H4 (cell line): ENCODE data around the gene SERAC1. TPM values are rescaled to one million over a fixed set of nuclear protein-coding genes. Genes with fewer than 3 reads are reported as not detected.
"Not testable (repeated sequence)": the region's sequence is repeated elsewhere in the genome, so short reads cannot be mapped to it uniquely, and the experiment has no call there.

Experiments used
- DNase-seq: peaks from one replicate; pipeline ENCODE4 v3.0.0-alpha.2; 2015; ENCODE audit warnings: low spot score
- total RNA-seq: library from RNA; depleted of rRNA; stranded (reverse); fragments of >200 nt; shearing (Covaris generic); gene quantifications from 2 replicates; pipeline ENCODE4 v1.2.3, GENCODE V29; 2014

The SERAC1 gene
- total RNA-seq, 1 experiment from 2014 or later = 3.5 TPM

DNA sequence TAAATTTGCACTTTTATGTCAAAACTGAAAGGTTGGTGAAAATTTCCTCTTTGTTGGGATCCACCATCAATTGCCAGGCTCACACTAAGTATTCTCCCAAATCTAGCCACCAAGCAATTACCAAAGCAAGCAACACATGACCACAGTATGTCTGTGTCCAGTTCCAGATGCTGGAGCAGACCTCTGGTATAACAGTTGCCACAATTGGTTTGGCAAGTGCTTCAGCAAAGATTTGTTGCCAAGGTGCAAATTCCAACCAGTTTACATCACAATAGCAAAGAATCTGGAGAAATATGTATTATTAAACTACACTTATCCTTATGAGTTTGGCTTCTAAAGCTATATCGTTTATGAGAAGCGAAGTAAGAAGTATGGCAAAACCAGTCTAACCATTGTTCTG is 6.5 kb upstream of the SERAC1 start:
- DNase-seq = no peak

DNA sequence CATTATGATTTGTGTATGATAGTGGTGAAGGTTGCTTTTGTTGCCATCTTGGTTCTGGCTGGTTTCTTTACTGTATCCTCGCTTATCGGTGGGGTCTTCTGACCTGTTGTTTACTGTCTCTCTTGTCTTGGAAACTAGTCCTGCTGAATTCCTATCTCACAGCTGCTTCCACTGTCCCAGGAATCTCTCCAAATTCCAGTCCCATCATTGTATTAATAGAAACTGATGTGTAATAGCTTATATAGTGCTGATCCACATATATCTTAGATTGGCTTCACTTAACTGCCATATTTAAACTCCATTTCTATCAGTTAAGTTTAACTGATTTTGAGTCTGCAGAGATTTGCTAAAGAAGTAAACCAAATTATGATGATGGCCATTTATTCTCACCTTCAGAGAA is 6.0 kb upstream of the SERAC1 start:
- DNase-seq = no peak

DNA sequence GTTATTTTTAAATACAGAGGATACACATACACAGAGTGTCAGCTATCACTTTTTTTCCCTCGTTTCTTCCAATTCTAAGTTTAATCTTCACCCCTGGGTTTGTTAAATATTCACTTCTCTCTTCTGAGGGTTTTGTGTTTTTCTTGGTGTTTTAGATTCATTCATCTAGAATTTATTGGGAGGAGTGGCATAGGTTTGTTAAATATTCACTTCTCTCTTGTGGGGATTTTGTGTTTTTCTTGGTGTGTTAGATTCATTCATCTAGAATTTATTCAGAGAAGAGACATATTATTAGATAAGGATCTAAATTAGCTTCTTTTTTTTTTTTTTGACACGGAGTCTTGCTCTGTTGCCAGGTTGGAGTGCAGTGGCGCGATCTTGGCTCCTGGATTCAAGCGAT is 3.9 kb upstream of the SERAC1 start:
- no peak for DNase-seq

GRCh38 chr6:158170656-158171081 is 2.6 kb upstream of the SERAC1 start:
- DNase-seq = no peak

- DNase-seq = not testable (repeated sequence)
Observed at GRCh38 chr6:158169634-158170033, 1.6 kb upstream of the SERAC1 start.

- DNase-seq = no peak
Observed at GRCh38 chr6:158165919-158166416, 2.1 kb downstream of the SERAC1 start.

DNA sequence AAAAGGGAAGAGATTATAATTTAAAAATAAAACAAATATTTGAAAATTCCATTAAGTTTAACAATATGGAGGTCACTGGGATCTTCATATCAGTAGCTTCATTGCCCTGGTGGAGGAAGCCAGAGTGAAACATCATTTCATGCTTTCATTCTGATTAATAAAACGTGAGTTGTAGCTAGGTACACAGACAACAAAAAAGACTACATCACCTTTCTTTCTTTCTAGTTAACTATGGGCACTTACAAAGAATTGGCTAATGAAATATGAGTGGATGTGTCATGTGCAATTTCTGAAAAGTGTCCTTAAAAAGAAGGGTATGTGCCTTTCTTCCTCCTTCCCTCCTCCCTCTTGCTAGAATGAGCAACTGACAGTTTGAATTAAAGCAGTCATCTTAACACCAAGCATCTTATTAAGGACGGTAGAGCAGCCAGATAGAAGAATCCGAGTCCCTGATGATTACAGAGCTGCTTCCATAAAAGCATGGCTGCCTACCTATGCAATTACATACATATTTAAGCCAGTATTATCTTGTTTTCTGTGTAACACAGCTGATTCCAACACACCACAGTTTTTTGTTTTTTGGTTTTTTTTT is 3.4 kb downstream of the SERAC1 start:
- no peak for DNase-seq

- DNase-seq = no peak
Observed at GRCh38 chr6:158161566-158162254, 6.4 kb downstream of the SERAC1 start.

GRCh38 chr6:158160932-158161539 is 7.0 kb downstream of the SERAC1 start:
- DNase-seq = no peak

DNA sequence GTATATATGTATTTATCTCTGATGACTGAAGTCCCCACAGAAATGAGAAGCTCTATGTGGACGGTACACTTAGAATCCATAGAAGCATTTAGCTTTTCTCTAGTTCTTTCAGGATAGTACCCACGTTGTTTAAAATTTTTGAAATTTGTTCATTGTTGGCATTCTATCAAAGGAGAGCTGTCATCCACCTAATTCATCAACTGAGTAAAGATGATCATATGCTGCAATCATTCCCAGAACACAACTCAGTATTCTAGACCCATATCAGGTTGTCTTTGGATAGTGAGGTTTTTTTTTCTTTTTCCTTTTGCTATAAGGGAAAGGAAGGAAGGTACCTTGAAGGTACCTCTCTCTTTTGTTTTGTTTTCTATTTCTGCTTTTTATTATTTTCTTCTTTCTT is 9.3 kb downstream of the SERAC1 start:
- no peak for DNase-seq

DNA sequence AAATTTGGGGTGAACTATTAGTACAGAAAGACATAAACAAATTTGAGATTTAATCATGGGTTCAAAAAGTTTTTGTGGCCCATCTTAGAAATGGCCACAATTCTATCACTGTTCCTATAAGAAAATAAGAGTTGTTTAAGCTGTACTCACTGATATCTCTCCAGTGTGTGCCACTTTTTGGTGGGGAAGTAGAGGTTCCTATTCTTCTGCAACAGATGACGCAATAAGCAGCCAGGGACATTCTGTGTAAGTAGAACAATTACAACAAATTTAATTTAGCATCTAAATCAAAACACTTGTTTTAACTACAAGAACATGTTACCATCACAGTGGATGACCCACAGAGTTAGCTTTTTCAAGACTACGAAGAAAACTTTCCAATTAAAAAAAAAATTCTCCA is 9.9 kb downstream of the SERAC1 start:
- DNase-seq = no peak

DNA sequence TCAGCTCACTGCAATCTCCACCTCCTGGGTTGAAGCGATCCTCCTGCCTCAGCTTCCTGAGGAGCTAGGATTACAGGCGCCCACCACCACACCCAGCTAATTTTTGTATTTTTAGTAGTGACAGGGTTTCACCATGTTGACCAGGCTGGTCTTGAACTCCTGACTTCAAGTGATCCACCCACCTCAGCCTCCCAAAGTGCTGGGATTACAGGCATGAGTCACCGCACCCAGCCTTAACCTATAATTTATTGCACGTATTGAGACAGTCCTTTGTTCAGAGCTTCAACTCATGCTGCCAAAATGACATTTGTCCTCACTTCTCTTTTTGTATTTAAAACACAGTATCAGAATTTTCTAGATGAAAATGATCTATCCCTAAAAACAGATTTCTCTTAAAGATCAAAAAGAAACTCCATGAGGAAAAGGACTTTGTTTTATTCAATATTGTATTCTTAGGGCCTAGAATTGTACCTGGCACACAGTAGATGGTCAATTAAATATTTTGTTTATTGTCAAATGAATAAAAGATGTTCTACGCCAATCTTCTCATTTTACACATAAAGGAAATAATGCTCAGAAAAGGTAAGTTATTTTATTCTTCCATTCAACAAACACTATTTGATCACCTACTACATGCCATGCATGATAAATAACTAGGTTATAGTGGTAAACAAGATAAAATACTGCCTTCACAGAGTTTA is 10.8 kb downstream of the SERAC1 start:
- no peak for DNase-seq

GRCh38 chr6:158154816-158155215 is 13.2 kb downstream of the SERAC1 start:
- no peak for DNase-seq

GRCh38 chr6:158153576-158153975 is 14.5 kb downstream of the SERAC1 start:
- no peak for DNase-seq

DNA sequence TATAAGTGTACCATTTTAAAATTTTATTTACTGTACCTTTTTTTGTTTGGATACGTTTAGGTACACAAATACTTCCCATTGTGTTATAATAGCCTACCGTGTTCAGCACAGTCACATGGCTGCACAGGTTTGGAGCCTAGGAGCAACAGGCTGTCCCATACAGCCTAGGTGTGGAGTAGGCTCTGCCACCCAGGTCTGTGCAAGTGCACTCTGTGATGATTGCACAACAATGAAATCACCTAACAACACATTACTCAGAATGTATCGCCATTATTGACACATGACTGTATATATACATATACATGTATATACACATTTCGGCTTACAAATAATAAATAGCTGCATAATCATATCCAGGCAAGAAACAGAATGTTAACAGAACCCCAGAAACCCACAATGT is 15.4 kb downstream of the SERAC1 start:
- no peak for DNase-seq

DNA sequence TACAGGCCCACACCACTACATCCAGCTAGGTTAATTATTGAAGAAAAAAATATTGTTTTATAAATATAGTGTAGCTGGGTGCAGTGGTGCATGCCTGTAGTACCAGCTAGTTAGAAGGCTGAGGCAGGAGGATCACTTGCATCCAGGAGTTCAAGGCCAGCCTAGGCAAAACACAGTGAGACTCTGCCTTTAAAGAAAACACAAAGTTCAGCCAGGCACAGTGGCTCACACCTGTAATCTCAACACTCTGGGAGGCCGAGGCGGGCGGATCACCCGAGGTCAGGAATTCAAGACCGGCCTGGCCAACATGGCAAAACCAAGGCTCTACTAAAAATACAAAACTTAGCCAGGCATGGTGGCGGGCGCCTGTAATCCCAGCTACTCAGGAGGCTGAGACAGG is 16.0 kb downstream of the SERAC1 start:
- DNase-seq = not testable (repeated sequence)

- DNase-seq = peak; percentile 61
Observed at GRCh38 chr6:158150701-158151100, 17.4 kb downstream of the SERAC1 start.

GRCh38 chr6:158149641-158150040 is 18.4 kb downstream of the SERAC1 start:
- no peak for DNase-seq

DNA sequence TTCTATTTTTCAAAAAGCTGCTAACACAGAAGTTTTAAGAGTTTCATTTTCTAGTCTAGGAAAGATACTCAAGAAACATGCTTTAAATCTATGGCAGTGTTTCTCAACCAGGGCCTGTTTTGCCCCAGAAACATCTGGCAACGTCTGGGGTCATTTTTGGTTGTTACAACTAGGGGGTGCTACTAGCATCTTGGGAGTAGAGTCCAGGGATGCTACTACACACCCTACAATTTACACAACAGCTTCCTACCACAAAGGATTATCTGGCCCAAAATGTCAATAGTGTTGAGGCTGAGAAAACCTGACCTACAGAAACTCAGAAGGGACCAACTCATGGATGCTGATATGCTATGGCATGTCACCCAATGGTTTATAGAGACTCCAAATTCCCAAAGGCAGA is 24.4 kb downstream of the SERAC1 start:
- DNase-seq = no peak

DNA sequence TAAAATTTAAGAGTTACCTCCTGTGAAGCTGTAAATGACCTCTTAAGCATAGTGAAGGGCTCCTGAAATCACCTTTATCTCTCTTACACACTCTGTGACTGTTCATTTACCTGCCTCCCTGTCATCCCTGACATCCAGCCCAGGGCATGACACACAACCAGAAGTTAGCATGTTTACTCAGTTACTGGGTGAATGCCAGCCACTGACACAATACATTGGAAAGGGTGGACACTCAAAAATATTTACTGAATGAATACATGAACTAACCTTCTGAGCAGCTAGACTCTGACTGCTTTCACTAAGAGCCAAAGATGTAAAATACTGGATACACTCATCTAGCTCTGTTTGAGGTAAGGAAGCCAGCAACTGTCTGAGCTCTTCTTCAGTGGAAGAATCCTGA is 25.3 kb downstream of the SERAC1 start:
- no peak for DNase-seq

DNA sequence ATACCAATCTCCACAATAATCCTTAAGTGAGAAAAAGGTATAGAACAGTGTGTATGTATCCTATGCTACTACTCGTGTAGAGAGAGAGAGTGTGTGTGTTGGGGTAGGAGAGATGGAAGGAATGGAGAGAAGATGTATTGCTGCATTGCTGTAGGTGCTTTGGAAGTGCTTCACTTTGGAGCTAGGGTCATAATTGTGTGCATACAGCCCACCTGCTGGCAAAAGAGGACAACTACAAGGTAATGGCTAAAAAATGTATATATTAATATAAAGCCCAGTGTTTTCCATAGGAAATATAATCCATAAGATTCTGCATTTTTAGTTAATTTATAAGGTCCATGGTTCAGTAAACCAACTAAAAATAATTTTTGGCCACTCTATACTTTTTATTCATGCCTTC is 36.1 kb downstream of the SERAC1 start:
- peak; percentile 19 for DNase-seq

- no peak for DNase-seq
Observed at GRCh38 chr6:158125271-158125670, 42.8 kb downstream of the SERAC1 start.

DNA sequence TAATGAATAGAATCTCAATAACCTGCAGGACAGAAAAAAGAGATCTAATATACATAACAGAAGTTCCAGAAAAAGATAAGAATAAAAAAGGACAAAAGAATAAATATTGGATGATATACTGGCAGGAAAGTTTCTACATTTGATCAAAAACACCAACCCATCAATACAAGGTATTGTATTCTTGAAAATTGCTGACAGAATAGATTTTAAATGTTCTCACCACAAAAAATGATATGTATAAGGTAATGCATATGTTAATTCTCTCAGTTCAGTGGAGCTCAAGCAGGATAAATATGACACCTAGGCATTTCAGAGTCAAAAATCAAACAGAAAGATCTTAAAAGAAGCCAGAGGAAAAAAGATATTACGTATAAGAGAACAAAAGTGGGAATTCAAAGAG is 43.8 kb downstream of the SERAC1 start:
- no peak for DNase-seq
